Hematopoietic multipotent progenitor cell treated with erythropoietin and hydrocortisone succinate and interleukin-3 and kit ligand, for 17 days (in vitro differentiated cells): ENCODE measurements around the gene CD63.

Experiments
- DNase-seq: peaks from one replicate; pipeline ENCODE4 v3.0.0-alpha.2; 2015; ENCODE audit warnings: low spot score

CD63 gene

GRCh38 chr12:55739025-55739378, 10.2 kb upstream of the CD63 start:
- no peak for DNase-seq

- peak; percentile 88 for DNase-seq
Observed at GRCh38 chr12:55738123-55739024, 9.6 kb upstream of the CD63 start.

DNA sequence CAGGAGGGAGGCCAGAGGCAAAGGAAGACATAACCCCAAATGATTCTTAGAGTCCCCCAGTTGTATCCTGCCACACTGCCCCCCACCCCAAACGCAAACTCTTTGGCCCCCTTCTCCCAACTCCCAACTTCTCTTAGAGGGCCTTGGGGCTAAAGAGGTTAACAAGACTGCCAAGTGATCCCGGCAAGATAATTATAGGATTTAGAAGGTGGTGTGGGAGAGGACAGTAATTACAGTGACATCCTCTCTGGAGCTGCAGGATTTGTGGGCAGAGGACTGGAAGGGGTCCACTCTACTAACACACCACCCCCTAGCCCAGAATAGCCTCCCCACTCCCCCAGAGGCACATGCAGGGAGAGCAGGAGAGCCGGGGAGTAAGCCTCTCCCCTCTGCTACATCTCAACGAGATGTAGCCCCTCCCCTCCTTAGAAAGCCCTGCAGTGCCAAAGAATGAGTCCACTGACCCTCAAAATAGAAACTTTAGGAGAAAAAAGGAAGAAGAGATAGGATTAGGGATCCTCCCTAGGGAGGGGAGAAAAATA, 8.8 kb upstream of the CD63 start:
- DNase-seq = no peak

DNA sequence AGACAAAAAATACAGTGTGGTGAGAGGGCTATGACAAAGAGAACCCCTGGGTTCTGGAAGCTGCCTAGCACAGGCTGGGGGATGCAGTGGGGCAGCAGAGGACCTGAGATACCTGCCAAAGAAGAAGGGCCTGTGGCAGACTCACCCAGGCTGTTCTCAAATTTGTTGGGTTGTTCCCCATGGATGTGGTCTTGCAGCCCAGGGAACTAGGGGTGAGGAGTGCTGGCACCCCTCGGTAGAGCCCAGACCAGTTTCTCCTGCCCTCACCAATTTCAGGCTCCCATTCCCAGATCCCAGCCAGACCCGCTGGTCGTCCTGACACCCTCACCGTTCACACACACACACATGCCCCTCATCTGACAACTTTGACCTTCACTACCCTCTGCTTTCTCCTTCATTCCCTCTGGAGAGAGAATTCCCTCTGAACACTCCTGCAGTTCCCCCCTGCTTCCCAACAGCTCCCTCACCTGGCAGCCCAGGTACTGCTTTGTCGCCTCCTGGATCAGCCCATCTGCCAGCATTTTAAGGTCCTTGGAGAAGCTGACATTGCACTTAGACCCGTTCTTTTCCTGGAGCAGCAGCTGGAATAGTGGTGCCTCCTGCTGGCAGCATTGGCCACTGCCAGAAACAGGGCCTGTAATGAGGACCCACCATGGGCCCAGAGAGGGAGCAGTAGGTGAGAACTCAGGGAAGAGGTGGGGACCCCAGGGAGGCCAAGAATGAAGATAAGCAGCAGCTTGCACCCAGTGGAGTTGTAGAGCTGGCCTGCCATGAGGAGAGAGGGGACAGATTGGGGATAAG, 8.2 kb upstream of the CD63 start:
- peak; percentile 50 for DNase-seq

GRCh38 chr12:55736076-55736475, 7.3 kb upstream of the CD63 start:
- DNase-seq = no peak

GRCh38 chr12:55734595-55734994, 5.8 kb upstream of the CD63 start:
- no peak for DNase-seq

- no peak for DNase-seq
Observed at GRCh38 chr12:55733858-55734257, 5.0 kb upstream of the CD63 start.

GRCh38 chr12:55733021-55733555, 4.3 kb upstream of the CD63 start:
- no peak for DNase-seq

DNA sequence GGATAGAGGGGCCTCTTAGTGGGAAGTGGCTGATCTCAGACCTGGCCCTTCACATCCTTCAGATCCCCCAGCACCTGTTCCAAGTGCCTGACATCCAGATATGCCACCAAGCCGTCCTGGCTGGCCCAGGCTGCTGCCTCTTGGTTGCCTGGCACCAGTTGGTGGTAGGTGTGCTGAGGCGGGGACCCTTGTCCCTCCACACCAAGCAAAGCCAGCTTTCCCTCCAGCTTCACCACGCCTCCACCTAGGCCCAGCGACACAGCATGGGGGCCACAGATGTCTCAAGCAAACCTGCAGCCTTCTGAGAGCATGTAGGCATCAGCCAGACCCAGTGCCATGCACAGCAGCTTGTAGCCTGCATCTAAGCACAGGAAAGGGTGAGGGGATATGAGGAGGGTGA, 3.5 kb upstream of the CD63 start:
- DNase-seq = no peak

DNA sequence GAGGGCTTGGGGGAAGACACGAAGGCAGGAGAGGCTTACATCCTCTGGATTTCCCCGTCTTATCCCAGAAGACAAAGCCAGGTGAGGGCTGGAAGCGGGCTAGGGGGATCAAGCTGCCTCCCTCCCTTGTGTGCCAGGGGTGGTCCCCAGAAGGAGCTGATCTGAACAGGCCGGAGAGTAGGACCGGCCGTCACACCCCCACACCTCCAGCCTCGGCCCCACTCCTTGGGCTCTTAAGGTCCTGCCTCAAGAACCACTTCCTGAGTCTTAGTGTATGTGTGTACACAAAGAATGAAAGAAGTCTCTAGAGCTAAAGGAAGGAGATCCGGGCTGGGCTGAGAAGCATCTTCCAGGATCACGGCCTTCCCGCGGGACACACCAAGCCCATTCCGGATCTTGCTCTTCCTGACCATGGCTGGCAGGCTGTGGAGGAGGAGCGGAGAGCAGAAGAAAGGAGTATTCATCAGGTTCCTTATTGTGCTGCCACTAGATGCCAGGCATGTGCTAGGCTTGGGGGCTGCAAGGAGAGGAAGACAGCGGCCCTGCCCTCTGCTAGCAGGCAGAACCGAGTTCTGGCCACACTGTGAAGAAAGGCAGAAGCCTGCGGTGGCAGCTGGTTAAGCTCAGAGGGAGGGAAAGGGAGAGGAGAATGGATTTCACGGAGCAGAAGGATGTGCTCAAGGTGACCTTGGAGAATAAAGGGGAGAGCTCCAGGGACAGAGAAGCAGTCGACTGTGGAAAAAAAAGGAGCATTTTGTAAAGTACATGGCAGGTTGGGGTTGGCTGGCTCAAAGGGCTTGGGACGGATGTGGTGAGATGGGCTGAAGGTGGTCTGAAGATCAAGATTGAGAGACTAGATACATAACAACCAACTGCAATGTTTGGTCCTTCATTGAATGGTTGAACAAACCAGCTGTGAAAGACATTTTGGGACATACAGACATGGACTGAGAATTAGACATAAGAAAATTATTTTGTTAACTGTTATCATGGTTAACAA, 1.3 kb upstream of the CD63 start:
- DNase-seq = no peak

DNA sequence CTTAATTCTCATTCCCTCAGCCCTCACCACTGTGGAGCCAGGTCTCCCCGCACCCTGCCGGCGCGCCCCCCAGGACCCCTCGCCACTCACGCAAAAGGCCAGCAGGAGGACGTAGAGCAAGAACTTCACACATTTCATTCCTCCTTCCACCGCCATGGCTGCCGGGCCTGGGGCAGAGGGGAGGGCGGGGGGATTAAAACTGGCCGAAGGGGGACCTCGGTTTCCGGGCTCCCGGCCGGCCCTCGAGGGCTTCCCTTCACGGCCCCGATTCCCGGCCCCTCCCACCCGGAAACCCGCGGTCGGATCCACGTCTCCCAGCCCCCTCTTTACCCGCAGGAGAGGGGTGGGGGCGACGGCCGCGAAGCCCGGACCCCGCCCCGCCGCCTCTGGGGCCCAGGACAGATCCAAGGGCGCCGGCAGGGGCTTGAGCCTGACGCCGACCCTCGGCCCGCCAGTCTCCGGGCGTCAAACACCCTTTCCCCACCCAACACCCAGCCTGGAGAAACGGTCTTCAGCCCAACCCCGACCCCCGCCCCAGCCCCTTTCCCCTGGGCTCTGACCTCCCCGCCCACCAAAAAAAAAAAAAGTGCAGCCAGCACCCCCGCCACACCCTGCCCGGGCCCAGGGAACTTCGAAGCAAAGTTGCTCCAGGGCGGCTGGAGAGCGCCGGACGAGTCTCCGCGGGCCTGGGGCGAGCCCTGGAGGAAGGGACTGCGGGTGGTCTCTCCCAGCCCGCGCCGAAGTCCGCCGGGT, 447 bp downstream of the CD63 start:
- DNase-seq = no peak

- peak; percentile 23 for DNase-seq
Observed at GRCh38 chr12:55727643-55728185, 1.1 kb downstream of the CD63 start.

DNA sequence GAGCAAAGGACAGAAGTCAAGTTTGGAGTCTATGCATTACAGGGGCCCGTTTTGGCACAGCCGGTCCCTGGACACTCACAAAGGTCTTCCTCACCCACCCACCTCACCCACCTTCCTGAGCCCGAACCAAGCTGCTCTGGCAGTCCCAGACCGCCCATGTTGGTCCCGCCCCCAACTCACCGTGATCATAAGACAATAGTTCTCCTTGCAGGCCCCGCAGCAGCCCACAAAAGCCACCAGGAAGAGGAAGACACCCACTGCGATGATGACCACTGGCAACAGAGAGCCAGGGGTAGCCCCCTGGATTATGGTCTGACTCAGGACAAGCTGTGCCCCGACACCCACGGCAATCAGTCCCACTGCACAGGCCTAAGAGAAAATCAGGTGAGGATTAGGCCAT, 1.8 kb downstream of the CD63 start:
- no peak for DNase-seq

- no peak for DNase-seq
Observed at GRCh38 chr12:55725556-55725955, 3.3 kb downstream of the CD63 start.

DNA sequence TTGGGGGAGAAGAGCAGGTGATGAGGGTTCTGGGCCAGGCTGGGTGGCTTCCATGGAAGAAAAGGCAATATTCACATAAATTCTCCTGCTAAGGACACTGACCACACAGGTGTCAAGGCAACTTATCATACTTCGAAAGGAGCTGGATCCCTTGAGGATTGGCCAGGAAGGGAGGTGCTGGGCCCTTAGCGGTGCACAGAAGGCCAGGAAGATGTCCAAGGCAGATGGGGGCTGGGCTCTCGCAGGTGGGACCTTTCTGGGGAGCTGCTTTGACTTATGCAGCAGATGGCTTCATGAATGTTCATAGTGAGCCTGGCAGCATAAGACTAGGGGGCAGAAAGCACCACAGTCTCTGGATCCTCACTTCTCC, 3.9 kb downstream of the CD63 start:
- no peak for DNase-seq

GRCh38 chr12:55724226-55724939, 4.4 kb downstream of the CD63 start:
- peak; percentile 34 for DNase-seq

DNA sequence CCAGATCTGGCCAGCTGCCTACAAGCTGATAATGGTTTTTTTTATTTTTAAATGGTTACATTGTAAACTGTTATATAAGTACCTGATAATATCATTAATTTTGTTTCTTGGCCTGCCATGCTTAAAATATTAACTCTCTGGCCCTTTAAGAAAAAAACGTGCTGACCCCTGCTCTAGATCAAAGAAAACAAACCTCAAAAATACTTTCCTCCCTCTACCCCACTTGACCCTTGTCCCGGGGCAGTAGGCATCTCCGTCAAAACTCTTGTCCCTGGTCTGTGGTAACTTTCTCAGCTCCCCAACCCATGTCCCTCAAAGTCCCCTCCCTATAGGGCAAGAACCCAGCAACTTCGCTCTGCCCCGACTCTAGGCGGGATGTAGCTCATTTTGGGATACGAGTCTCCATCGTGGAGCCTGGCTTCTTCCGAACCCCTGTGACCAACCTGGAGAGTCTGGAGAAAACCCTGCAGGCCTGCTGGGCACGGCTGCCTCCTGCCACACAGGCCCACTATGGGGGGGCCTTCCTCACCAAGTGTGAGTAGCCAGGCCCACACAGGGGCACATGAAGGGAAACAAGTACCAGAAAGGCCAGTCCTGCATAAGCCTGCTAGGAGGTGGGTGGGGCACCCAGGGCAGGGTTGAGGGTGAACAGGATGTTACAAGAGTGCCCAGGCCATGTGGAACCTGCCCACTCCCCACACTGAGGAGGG, 5.1 kb downstream of the CD63 start:
- no peak for DNase-seq

DNA sequence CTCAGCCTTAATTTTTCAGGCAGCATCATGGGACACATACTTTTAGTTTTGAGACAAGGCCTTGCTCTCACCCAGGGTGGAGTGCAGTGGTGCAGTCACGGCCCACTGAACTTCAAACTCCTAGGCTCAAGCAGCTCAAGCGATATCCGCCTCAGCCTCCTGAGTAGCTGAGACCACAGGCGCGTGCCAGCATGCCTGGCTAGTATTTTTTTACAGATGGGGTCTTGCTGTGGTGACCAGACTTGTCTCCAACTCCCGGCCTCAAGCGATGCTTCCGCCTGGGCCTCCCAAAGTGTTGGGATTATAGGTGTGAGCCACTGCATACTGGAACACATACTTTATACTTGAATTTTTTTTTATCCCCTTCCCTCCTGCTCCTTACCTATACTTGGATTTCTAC, 5.9 kb downstream of the CD63 start:
- no peak for DNase-seq

DNA sequence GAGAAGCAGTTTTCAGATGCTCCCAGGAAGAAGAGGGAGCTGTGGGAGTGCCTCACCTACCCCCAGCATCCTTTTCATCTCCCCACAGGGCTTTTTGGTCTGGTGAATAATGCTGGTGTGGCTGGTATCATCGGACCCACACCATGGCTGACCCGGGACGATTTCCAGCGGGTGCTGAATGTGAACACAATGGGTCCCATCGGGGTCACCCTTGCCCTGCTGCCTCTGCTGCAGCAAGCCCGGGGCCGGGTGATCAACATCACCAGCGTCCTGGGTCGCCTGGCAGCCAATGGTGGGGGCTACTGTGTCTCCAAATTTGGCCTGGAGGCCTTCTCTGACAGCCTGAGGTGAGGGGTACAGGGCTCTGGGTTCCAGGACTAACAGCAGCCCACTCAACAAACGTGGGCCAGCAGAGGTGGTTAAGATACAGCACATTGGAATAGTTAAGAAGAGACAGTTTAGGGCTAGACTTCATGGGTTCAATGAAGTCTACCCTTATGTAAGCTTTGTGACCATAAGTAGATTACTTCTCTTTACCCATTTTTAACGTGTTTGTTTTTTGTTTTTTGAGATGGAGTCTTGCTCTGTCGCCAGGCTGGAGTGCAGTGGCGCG, 7.1 kb downstream of the CD63 start:
- no peak for DNase-seq
